Spleen (tissue), 7 donors: ENCODE results near the gene TIFAB.

Experiments
- CTCF ChIP-seq, 11 experiments: fragments of 200-600 bp in 7 of 11; fragments of 450-650 bp in 4 of 11; sonication (generic) in 4 of 11; IDR thresholded peaks in 8 of 11; conservative IDR thresholded peaks in 3 of 11; 1 replicate in 7 of 11; 2 replicates in 4 of 11; pipeline versions ENCODE4 v1.4.0 to v1.8.0; 2016 to 2021; ENCODE audit warnings: antibody characterized with exemption in 11 of 11, inconsistent platforms in 4 of 11, mild to moderate bottlenecking in 1 of 11
- POLR2A ChIP-seq, 3 donors: fragments of 450-650 bp; IDR thresholded peaks; one replicate each; pipeline ENCODE4 v1.5.1; 2017; ENCODE audit warnings: antibody characterized with exemption in 3 of 3, mild to moderate bottlenecking in 1 of 3
- POLR2AphosphoS5 ChIP-seq, 3 donors: sonication (generic); formaldehyde crosslinking; IDR thresholded peaks; one replicate each; pipeline ENCODE4 v1.5.1; 2017; ENCODE audit warnings: antibody characterized with exemption in 3 of 3
- donor health status: DM: no; HTN: no; CAD: no; lungs with moderate emphysema.
- donor health status: DM: no; HTN: no; CAD: no.
- donor health status: DM: no; HTN: no; CAD: no.

GRCh38 chr5:135446206-135446605 lies 5.9 kb downstream of the TIFAB start:
- TF ChIP-seq POLR2A (IDR thresholded peaks at IDR 0.05): no peak
- no peak for TF ChIP-seq CTCF (IDR thresholded peaks at IDR 0.05 in 8 of 11, conservative IDR thresholded peaks at IDR 0.05 in 3 of 11)
- no peak for TF ChIP-seq POLR2AphosphoS5 (IDR thresholded peaks at IDR 0.05)
